OCI-LY1 (cell line): ENCODE data around the gene ARHGEF6.

ENCODE experiments used
- H2AFZ ChIP-seq: fragments of 200-600 bp; sonication (generic), shearing (Covaris generic); 2 replicates; pipeline ENCODE4 v1.6.0; 2014; ENCODE audit warnings: antibody characterized with exemption, mild to moderate bottlenecking, low read length
- H3F3A ChIP-seq: fragments of 200-600 bp; sonication (generic), shearing (Covaris generic); 2 replicates; pipeline ENCODE4 v1.6.0; 2014; ENCODE audit warnings: mild to moderate bottlenecking, antibody characterized with exemption, low read length, moderate library complexity; ENCODE audit not compliant: insufficient read depth
- H3K27ac ChIP-seq: fragments of 200-600 bp; sonication (generic); 2 replicates; pipeline ENCODE4 v1.5.1; 2014; ENCODE audit warnings: low read length, mixed run types, mild to moderate bottlenecking, low read depth; ENCODE audit not compliant: poor library complexity, severe bottlenecking
- H3K27me3 ChIP-seq: fragments of 200-600 bp; sonication (generic); 2 replicates; pipeline ENCODE4 v1.6.0; 2014; ENCODE audit warnings: antibody characterized with exemption, mild to moderate bottlenecking, low read length, moderate library complexity; ENCODE audit not compliant: insufficient read depth
- H3K36me3 ChIP-seq: fragments of 200-600 bp; sonication (generic); 2 replicates; pipeline ENCODE4 v1.6.1; 2014; ENCODE audit warnings: mild to moderate bottlenecking, antibody characterized with exemption, low read length, moderate library complexity, mixed read lengths; ENCODE audit not compliant: insufficient read depth
- H3K4me1 ChIP-seq: fragments of 200-600 bp; sonication (generic); 2 replicates; pipeline ENCODE4 v1.5.1; 2014; ENCODE audit warnings: mild to moderate bottlenecking, low read length, moderate library complexity; ENCODE audit not compliant: insufficient read depth, severe bottlenecking
- H3K4me2 ChIP-seq: fragments of 200-600 bp; sonication (generic), shearing (Covaris generic); 2 replicates; pipeline ENCODE4 v1.6.1; 2014; ENCODE audit warnings: low read length
- H3K4me3 ChIP-seq: fragments of 200-600 bp; sonication (generic); 2 replicates; pipeline ENCODE4 v1.5.1; 2014; ENCODE audit warnings: low read length, low read depth, mild to moderate bottlenecking, mixed read lengths; ENCODE audit not compliant: poor library complexity, severe bottlenecking
- H3K79me2 ChIP-seq: fragments of 200-600 bp; shearing (Covaris generic); 2 replicates; pipeline ENCODE4 v1.6.1; 2016; ENCODE audit warnings: mixed run types, low read length, mixed read lengths; ENCODE audit not compliant: insufficient read depth
- H3K9ac ChIP-seq: fragments of 200-600 bp; sonication (generic), shearing (Covaris generic); 2 replicates; pipeline ENCODE4 v1.6.1; 2014; ENCODE audit warnings: mild to moderate bottlenecking, low read length, mixed read lengths
- H3K9me2 ChIP-seq: fragments of 200-600 bp; sonication (generic), shearing (Covaris generic); 2 replicates; pipeline ENCODE4 v1.6.1; 2014; ENCODE audit warnings: low read depth, mild to moderate bottlenecking, low read length, mixed read lengths
- H3K9me3 ChIP-seq: fragments of 200-600 bp; shearing (Covaris generic); 2 replicates; pipeline ENCODE4 v1.6.1; 2014; ENCODE audit warnings: low read length, mixed read lengths
- H4K20me1 ChIP-seq: fragments of 200-600 bp; sonication (generic), shearing (Covaris generic); 2 replicates; pipeline ENCODE4 v1.6.0; 2016; ENCODE audit warnings: mild to moderate bottlenecking, low read length; ENCODE audit not compliant: insufficient read depth
- EZH2 ChIP-seq: fragments of 200-600 bp; sonication (generic), shearing (Covaris generic); IDR thresholded peaks from 2 replicates; pipeline ENCODE4 v1.8.0; 2017; ENCODE audit warnings: borderline replicate concordance, mixed run types, mild to moderate bottlenecking, antibody characterized with exemption, low read length, moderate library complexity, mixed read lengths
- TF ChIP-seq, protein P1 (sequence below): fragments of 200-600 bp; sonication (generic), shearing (Covaris generic); IDR thresholded peaks from 2 replicates; pipeline ENCODE4 v1.5.1; 2017; ENCODE audit warnings: mild to moderate bottlenecking, antibody characterized with exemption, low read length, moderate library complexity, mixed read lengths

The ARHGEF6 gene

DNA sequence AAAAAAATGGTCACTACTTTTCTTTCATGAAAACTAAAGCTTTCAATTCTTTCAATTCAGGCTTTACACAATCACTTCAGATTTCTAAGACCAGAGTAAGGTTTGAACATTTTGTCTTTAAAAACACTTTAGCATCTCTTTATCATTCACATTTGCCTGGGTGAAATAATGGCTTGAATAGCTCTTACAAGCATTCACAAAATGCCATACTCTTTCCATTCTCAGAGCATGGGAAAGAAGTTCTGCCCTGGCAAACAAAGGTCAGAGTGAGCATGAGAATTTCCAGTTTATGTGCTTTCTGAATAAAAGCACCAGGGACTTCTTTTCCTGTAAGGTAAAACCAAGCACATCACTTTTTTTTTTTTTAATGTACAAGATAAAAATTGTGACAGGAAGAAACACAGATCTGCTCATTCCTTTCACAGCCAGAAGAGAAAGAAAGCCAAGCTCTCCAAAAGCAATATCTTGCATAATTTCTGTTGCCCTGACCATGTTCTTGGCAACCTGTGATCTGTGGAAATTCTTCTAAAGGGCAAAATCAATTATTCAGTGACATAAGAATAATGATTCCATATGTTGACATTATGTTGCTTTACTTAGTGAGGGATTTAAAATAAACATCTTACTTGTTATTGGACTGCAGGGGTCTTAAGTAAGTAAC is 68.0 kb downstream of the ARHGEF6 start:
- no peak overlapping the region for H3K27ac ChIP-seq
- H2AFZ ChIP-seq: no peak overlapping the region
- TF ChIP-seq EZH2: no peak
- TF ChIP-seq, protein P1, sequence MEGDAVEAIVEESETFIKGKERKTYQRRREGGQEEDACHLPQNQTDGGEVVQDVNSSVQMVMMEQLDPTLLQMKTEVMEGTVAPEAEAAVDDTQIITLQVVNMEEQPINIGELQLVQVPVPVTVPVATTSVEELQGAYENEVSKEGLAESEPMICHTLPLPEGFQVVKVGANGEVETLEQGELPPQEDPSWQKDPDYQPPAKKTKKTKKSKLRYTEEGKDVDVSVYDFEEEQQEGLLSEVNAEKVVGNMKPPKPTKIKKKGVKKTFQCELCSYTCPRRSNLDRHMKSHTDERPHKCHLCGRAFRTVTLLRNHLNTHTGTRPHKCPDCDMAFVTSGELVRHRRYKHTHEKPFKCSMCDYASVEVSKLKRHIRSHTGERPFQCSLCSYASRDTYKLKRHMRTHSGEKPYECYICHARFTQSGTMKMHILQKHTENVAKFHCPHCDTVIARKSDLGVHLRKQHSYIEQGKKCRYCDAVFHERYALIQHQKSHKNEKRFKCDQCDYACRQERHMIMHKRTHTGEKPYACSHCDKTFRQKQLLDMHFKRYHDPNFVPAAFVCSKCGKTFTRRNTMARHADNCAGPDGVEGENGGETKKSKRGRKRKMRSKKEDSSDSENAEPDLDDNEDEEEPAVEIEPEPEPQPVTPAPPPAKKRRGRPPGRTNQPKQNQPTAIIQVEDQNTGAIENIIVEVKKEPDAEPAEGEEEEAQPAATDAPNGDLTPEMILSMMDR: no peak
- H3K4me3 ChIP-seq: no peak overlapping the region
- H3F3A ChIP-seq: no peaks in the 10 kb centered on the region
- H3K36me3 ChIP-seq: no peaks in the 10 kb centered on the region
- no peak overlapping the region for H3K9ac ChIP-seq
- no peaks in the 10 kb centered on the region for H3K9me3 ChIP-seq
- no peaks in the 10 kb centered on the region for H3K9me2 ChIP-seq
- H4K20me1 ChIP-seq: no peaks in the 10 kb centered on the region
- no peak overlapping the region for H3K4me2 ChIP-seq
- peaks cover 18% of the 10 kb centered on the region for H3K4me1 ChIP-seq
- no peaks in the 10 kb centered on the region for H3K79me2 ChIP-seq
- no peaks in the 10 kb centered on the region for H3K27me3 ChIP-seq

- Histone ChIP-seq H3K9ac (no peak overlapping the region), H4K20me1 (no peaks in the 10 kb centered on the region), H3K4me2 (no peak overlapping the region), H2AFZ (no peak overlapping the region), H3F3A (no peaks in the 10 kb centered on the region), H3K79me2 (no peaks in the 10 kb centered on the region), H3K4me3 (no peak overlapping the region), H3K27me3 (no peaks in the 10 kb centered on the region), H3K4me1 (peaks cover 18% of the 10 kb centered on the region), H3K27ac (no peak overlapping the region), H3K36me3 (peaks cover 4% of the 10 kb centered on the region; the same call in 1 of the 2 replicates), H3K9me2 (no peaks in the 10 kb centered on the region), H3K9me3 (no peaks in the 10 kb centered on the region)
- no peak for TF ChIP-seq EZH2
- TF ChIP-seq, protein P1: peak; percentile 42; the same call in 1 of the 2 replicates
These were observed 69.6 kb downstream of the ARHGEF6 start for GRCh38 chrX:136711147-136711546.

DNA sequence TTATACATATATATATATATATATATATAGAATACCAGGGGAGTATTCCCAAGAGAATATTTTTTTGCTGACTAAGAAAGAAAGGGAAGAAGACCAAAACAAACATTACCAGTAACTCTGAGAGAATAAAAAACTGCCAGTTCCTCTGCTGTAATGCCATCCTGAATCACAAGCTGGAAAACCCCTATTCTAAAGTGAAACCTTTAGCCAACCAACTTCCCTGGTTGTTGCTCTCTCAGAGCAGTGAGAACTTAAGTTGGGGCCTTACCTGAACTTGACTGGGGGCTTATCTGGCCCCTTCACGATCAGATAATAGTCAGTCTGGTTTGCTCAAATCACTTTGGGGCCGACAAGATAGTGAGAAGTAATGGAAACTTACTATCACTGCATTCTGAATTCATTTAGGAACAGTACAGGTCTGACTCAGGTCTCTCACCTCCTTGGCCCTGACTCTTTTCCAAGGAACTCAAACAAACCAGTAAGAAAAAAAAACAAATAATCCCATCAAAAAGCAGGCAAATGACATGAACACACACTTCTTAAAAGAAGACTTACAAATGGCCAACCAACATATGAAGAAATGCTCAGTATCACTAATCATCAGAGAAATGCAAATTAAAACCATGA is 70.3 kb downstream of the ARHGEF6 start:
- H3K36me3 ChIP-seq: peaks cover 4% of the 10 kb centered on the region; the same call in 1 of the 2 replicates
- H3K4me3 ChIP-seq: no peak overlapping the region
- no peak overlapping the region for H3K4me2 ChIP-seq
- H2AFZ ChIP-seq: no peak overlapping the region
- H3F3A ChIP-seq: no peaks in the 10 kb centered on the region
- peaks cover 15% of the 10 kb centered on the region for H3K4me1 ChIP-seq
- no peak for TF ChIP-seq EZH2
- TF ChIP-seq, protein P1: no peak
- H3K79me2 ChIP-seq: no peaks in the 10 kb centered on the region
- no peaks in the 10 kb centered on the region for H3K9me2 ChIP-seq
- H4K20me1 ChIP-seq: no peaks in the 10 kb centered on the region
- no peaks in the 10 kb centered on the region for H3K9me3 ChIP-seq
- H3K9ac ChIP-seq: no peak overlapping the region
- no peaks in the 10 kb centered on the region for H3K27me3 ChIP-seq
- H3K27ac ChIP-seq: no peak overlapping the region
